HK-2 (cell line): ENCODE results near the gene PPP1R9B.
A peak's percentile ranks its signal among the peaks of the same experiment; 100 is the strongest.

Experiments used
- DNase-seq: peaks from one replicate; pipeline ENCODE4 v3.0.0-alpha.2; 2018; ENCODE audit not compliant: unreplicated experiment

The PPP1R9B gene, protein sequence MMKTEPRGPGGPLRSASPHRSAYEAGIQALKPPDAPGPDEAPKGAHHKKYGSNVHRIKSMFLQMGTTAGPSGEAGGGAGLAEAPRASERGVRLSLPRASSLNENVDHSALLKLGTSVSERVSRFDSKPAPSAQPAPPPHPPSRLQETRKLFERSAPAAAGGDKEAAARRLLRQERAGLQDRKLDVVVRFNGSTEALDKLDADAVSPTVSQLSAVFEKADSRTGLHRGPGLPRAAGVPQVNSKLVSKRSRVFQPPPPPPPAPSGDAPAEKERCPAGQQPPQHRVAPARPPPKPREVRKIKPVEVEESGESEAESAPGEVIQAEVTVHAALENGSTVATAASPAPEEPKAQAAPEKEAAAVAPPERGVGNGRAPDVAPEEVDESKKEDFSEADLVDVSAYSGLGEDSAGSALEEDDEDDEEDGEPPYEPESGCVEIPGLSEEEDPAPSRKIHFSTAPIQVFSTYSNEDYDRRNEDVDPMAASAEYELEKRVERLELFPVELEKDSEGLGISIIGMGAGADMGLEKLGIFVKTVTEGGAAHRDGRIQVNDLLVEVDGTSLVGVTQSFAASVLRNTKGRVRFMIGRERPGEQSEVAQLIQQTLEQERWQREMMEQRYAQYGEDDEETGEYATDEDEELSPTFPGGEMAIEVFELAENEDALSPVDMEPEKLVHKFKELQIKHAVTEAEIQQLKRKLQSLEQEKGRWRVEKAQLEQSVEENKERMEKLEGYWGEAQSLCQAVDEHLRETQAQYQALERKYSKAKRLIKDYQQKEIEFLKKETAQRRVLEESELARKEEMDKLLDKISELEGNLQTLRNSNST

DNA sequence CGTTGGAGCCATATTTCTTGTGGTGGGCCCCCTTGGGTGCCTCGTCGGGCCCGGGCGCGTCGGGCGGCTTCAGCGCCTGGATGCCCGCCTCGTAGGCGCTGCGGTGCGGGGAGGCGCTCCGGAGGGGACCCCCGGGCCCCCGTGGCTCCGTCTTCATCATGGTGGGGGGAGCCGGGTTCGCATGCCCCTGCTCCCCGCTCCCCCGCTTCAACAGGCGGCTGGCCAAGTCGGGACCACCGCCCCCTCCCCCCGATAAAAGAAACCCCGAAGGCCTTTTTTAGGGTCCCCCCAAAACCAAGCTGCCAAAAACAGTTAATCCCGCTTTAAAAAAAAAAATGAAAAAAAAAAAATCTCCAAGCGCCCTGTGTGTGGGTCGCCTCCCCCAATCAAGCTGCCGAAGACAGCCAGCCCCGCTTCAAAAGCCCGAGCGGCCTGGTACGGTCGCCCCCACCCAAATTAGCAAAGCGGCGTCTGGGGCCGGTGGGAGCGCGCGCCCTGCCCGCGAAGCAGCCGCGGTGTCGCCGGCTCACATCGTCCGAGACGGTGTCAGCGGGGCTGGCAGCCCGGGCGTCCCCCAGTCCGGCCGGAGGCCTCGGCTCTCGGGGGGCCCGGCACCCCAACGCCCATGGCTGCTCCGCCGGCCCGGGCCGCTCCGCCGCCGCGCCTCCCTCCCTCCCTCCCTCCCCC is at the start of gene PPP1R9B:
TSS of gene PPP1R9B (minus strand) at position 324 of the 687 bp plus-strand sequence. CDS start at position 160, 164 bp downstream.
- no peak for DNase-seq

DNA sequence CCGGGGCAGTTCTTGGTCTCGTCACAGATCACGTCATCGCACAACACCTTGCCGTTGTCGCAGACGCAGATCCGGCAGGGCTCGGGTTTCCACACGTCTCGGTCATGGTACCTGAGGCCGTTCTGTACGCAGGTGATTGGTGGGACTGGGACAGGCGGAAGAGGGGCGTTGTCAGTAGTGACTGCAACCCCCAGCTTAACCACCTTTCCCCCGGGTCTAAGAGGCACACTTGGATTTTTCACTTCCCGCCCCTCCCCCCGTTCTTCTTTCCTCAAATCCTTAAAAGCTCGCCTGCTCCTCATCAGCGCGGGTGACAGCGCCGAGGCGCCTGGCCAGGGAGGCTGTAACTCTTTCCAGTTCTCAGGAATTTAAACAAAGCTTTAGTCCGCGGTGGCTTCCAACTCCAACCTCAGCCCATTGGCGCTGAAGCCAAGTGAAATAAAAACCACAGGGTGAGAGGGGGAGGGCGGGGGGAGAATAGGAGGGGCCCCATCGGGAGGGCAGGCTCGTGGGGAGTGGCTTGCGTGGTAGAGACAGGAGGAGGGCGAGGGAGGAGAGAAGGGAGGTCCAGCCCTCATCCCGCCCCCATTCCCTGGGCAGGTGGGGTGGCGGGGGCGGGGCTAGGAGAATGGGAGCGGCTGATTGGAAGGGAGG is 49.5 kb upstream of the PPP1R9B start:
- peak; percentile 96 for DNase-seq

GRCh38 chr17:50199211-50199802 is 48.8 kb upstream of the PPP1R9B start:
- no peak for DNase-seq

GRCh38 chr17:50198026-50198669 is 47.7 kb upstream of the PPP1R9B start:
- DNase-seq, result peak; percentile 57

DNA sequence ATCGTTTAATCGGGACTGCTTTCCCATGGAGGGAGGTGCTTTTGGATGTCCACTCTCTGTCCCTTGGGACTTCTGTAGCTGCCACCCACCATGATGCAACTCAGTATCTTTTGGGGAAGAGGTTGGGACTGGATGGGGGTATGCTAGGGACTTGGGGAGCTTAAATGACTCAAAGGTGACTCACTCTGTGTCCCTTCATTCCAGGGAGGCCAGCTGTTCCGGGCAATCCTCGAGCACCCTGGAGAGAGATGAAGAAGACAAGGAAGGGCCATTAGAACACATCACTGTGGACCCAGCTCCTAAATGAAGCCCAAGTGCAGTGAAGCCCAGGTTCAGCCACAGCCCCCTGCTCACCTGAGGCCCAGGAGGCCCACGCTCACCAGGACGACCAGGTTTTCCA is 46.3 kb upstream of the PPP1R9B start:
- no peak for DNase-seq

- DNase-seq, result no peak
These were observed 45.6 kb upstream of the PPP1R9B start for GRCh38 chr17:50196036-50196435.

DNA sequence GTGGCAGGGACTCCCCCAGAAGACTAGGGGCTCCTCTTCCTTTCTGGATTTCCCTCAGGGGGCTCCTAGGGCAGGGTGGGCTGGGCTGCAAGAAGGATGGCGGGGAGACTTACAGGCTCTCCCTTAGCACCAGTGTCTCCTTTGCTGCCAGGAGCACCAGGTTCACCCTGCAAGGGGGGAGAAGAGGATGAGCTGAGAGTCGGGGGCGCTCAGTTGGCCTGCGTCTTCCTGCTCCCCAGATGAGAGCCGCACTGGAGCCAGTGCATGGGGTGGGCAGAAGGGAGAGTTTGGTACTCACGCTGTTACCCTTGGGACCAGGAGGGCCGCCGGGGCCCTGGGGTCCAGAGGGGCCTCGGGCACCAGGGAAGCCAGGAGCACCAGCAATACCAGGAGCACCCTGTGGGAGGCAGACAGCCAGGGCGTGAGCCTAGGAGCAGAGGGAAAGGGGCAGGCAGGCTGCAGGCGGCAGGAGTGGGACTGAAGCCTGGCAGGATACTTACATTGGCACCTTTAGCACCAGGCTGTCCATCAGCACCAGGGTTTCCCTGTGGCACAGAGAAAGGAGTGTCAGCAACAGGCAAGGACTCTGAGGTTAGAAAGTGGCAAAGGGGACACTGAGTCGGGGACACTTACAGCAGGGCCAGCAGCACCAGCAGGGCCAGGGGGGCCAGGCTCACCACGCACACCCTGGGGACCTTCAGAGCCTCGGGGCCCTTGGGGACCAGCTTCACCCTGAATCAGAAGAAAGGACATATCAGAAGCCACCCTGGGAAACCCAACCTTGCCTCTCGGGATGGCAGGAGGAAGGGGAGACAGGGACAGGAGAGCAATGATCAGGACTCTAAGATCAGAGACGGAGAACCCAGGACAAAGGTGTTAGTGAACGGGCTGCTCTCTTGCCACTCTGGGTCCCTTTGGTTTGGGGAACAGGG is 44.7 kb upstream of the PPP1R9B start:
- no peak for DNase-seq

DNA sequence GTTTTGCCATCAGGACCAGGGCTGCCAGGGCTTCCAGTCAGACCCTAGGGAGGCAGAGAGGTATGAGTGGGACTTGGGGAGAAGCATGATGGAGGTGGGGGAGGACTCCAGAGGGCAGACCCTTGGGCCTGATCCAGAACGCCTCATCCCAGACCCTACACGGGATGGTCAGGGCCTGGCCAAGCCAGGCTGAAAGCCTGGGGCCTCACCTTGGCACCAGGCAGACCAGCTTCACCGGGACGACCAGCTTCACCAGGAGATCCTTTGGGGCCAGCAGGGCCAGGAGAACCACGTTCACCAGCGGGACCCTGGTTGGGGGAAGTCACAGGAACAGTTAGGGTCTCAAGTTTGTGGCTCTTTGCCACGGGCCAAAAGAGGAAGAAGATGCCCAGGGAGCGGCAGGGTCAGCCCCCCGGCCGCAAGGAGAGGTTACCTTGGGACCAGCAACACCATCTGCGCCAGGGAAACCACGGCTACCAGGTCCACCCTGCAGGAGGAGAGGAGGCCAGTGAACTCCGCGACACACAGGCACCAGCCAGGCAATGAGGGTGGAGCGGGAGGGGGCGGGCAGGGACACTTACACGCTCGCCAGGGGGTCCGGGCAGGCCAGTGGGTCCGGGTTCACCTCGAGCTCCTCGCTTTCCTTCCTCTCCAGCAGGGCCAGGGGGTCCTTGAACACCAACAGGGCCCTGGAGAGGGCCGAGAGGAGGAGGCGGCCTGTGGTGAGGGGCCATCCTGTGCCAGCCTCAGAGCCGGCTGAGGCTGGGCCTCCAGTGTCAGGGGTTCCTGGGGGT is 43.9 kb upstream of the PPP1R9B start:
- no peak for DNase-seq

GRCh38 chr17:50192618-50193291 is 42.3 kb upstream of the PPP1R9B start:
- DNase-seq, result no peak

GRCh38 chr17:50192144-50192617 is 41.7 kb upstream of the PPP1R9B start:
- no peak for DNase-seq

DNA sequence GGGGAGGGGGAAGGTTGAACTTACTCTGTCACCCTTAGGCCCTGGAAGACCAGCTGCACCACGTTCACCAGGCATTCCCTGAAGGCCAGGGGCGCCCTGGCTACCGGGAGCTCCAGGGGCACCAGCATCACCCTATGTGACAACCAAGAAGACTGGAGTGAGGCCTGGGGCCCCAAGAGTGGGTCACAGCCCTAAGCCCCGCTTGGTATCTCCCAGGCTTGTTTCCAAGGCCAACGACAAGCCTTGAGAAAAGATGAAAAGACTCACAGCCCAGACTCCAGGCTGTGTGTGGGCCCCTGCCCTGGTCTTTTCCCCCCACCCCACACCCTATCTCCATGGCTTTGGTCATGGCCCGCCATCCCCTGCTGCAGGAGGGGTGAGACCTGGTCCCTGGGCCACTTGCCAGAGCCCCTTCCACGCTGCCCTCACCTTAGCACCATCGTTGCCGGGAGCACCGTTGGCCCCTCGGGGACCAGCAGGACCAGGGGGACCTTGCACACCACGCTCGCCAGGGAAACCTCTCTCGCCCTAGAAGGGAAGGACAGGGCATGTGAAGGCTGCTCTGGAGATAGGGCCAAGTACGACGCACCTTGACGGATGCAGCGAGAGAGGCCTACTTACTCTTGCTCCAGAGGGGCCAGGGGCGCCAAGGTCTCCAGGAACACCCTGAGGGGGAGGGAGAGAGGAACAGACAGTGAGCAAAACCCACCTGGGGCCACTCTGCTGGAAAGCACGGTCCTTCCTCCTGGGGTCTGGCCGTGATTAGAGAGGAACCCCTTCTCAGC is 41.1 kb upstream of the PPP1R9B start:
- no peak for DNase-seq

- DNase-seq, result no peak
These were observed 40.3 kb upstream of the PPP1R9B start for GRCh38 chr17:50190603-50191358.

DNA sequence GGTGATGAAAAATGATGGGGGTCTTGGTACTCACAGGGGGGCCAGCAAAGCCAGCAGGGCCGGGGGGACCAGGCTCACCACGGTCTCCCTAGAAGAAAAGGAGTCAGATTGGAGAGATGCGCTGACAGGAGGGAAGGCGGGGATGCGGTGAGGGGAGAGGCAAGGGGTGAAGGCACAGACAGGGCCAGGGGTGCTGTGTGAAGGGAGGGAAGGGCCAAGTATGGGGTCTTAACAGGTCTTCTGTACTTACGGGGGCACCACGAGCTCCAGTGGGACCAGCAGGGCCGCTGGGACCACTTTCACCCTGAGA is 39.8 kb upstream of the PPP1R9B start:
- DNase-seq, result no peak

DNA sequence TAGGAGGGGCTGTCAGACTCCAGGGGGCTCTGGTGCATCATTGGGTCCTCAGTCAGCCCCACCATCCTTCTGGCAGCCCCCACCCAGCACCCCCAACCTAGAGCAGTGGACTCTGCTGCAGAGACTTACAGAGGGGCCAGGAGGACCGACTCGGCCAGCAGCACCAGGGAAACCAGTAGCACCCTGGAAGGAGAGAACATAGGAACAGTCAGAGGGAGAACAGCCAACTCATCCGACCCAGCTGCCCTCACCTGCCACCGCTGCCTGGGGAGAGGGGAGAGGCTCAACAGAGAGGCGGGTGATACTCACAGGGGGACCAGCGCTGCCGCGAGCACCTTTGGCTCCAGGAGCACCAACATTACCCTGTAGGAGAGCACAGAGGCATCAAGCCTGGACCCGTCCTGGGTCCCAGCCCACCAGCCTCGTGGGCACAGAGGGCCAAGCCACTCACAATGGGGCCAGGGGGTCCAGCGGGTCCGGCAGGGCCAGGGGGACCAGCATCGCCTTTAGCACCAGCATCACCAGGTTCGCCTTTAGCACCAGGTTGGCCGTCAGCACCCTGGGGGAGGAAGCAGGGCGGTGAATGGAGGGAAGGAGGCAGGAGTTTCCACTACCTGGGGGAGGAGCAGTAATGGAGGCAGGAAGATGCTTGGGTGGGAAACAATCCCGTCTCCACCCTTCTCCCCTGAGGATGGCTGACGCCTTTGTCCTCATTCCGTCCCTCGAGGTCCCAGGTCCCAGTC is 39.2 kb upstream of the PPP1R9B start:
- DNase-seq, result no peak

DNA sequence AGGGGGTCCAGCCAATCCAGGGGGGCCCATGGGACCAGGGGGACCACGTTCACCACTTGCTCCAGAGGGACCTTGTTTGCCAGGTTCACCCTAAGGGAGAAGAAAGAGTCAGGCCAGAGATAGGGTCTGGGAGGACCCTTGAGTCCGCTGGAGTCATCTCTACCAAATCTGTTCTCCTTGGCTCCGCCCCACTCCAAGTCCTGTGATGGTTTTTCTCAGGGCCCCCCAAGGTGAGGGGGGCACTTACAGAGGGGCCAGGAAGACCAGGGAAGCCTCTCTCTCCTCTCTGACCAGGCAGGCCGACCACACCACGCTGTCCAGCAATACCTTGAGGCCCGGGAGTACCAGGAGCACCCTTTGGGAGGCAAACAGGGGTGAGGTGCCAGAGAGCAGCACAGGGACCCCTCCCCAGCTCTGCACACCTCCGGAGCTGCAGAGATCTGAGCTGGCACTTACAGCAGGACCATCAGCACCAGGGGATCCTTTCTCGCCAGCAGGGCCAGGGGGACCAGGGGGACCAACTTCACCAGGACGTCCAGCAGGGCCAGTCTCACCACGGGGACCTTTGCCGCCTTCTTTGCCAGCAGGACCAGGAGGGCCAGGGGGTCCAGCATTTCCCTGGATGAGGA is 38.6 kb upstream of the PPP1R9B start:
- DNase-seq, result no peak

GRCh38 chr17:50188531-50188920 is 38.0 kb upstream of the PPP1R9B start:
- DNase-seq, result no peak
